HG03342 (cell line): ENCODE measurements around the gene ZNF407.
A peak's percentile ranks its signal among the peaks of the same experiment; 100 is the strongest.
"Not testable (repeated sequence)": the region's sequence is repeated elsewhere in the genome, so short reads cannot be mapped to it uniquely, and the experiment has no call there.

Experiments used
- ATAC-seq: cut with Tn5 transposase; IDR thresholded peaks from one replicate; pipeline ENCODE4 v1.9.1; 2021; ENCODE audit warnings: mild to moderate bottlenecking, moderate library complexity; ENCODE audit not compliant: unreplicated experiment

The ZNF407 gene

DNA sequence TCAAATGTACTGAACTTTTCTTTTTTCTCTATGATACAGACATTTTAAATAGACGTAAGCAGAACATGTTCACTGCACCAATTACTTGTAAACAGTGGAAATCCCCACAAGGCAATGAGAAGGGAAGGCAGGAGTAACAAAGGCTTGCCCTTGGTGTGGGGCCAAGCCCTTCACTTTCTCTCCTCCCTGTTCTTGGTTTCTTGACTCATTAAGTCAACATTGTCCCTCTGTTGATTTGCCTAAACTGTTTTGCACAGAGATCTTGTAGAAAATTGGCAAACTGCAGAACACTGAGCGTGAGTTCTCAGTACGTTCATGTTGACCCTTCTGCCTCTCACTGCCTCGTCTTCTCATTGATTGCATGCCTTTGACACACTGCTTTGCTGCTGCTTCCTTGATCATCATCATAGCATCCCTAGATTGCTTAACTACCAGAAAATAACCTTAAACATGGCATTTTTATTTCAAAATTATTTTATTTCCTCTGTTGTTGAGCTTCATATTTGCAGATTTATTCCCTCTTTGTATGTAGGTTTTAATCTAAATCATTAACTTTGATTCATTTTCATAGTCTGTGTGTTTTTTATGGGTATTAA is 353.6 kb downstream of the ZNF407 start:
- ATAC-seq: peak; percentile 73

DNA sequence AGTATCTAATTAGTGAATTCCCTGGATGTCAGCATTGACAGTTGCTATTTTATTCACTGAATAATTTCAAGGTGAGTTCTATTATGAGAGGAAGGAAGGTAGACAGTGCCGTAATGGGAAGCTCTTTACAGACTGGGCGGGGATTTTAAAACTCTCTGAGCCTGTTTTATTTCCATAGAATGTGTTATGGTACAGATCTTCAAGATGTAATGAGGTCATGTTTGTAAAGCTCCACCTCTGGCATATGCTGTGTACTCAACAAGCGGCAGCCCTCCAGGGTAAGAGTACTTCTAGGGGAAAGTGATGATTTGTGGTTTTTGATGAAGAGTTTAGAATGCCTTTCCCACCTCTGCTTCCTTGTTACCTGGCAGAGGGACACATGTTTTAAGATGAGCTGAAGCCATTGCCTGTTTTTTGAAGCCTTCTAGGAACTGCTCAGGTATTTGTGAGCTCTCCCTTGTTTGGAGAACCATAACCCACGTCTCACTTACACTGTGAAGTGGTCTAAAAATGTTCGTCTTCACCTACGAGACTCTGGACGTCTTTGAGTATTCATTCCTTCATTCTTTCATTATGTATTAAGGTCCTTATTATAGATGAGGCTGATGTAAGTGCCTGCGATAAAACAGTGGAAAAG is 360.0 kb downstream of the ZNF407 start:
- ATAC-seq: no peak

DNA sequence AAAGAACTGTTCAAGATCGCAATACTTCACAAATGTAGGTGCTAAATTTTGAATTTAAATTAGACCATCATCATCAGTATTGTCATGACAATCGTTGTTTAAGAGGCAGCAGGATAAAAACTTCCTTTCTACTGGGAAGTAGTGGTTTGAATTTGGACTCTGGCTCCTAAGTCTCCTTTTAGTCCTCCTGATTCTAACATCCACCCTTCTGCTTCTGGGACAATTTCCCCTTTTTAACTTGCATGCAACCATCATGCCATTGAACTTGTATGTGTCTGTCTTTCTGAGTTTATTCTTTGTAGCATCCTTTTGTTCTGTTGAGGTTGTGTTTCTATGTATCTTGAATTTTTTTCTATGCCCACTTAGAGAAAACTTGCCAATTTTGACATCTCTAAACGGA is 361.5 kb downstream of the ZNF407 start:
- no peak for ATAC-seq

DNA sequence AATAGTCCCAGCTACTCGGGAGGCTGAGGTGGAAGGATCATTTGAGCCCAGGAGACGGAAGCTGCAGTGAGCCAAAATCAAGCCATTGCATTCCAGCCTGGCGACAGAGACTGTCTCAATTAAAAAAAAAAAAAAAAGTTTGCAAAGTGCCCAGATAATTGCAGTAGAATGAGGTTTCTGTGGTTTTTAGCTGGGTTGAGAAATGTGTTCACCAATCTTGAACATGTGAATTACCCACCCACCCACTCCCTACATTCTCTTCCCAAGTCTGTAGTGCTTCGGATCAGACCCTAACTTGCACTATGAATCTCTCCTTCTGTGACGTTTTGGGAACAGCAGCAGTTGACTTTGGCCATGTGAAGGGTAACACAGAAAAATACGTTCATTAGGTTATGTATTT is 363.9 kb downstream of the ZNF407 start:
- ATAC-seq: no peak

DNA sequence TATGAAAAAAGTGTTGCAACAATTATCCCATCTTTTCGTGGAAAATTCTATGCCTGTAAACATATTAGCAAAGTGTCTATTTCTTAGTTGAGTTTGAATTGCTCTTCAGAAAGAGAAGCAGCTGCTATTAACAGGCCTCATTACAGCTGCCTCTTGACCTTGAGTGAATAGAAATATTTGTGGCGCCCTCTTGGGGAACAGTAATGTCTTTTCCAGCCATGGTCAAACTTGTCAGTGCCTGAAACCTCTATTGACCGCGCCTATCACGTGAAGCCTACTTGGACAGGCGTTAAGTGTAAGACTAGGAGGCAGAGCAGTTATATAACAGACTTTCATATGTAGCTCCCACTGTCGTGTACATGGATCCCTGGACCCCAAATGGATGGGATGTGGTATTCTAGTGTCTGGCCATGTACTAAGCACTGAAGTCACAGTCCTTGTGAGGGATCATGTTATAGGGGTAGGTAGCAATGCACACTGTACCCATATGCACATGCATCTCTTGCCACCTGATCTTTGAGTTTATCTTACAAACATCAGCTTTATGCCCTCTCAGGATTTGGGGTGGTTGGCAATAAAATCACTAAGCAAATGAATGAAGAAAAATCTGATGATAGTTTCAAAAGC is 366.3 kb downstream of the ZNF407 start:
- ATAC-seq: peak; percentile 70

DNA sequence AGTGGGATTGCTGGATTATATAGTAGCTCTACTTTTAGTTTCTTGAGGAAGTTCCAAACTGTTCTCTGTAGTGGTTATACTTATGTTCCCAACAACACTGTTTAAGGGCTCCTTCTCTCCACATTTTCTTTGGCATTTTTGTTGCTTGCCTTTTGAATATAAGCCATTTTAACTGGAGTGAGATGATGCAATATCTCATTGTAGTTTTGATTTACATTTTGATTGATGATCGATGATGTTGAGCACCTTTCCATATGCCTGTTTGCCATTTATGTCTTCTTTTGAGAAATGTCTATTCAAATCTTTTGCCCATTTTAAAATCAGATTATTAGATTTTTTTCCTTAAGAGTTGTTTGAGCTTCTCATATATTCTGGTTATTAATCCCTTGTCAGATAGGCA is 368.0 kb downstream of the ZNF407 start:
- ATAC-seq: no peak

DNA sequence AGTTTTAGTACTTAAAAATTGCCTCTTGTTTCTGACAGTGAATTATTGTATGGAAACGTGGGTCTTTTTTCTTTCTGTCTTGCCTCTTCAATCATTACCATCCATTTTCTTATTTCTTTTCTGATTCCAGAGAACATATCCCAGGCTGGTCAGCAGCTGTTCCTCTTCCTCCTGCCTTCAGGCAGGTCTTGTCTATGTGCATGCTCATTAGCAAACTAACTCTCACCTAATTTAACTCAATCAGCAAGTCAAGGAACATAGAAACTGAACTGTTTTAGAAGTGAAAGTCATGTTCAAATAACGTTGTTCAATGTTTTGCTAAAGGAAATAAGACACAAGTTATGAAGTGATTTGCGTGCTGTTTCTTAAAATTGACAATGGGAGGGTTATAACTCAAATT is 369.8 kb downstream of the ZNF407 start:
- no peak for ATAC-seq

DNA sequence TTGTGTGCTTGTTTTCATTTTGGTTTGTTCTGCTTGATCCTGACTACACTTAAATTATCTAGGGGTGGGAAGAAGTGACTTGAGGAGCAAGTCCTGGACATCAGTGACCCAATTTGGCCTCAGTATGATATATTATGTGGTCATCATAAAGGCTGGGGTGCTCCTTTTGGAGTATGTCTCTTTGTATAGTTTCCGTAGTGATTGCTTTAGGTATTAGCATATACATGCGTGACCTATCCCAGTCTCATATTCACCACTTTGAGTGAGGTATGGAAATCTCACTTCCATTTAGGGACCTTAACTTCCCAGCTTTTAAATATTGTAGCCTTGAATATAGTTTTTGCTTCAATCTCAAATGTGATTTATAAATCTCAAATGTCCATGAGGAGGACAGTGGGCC is 370.3 kb downstream of the ZNF407 start:
- ATAC-seq: no peak

DNA sequence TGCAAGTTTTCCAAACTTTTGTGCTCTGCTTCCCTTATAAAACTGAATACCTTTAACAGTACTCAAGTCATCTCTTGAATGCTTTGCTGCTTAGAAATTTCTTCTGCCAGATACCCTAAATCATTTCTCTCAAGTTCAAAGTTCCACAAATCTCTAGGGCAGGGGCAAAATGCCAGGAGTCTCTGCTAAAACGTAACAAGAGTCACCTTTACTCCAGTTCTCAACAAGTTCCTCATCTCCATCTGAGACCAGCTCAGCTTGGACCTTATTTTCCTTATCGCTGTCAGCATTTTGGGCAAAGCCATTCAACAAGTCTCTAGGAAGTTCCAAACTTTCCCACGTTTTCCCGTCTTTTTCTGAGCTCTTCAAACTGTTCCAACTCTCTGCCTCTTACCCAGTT is 373.7 kb downstream of the ZNF407 start:
- not testable (repeated sequence) for ATAC-seq

DNA sequence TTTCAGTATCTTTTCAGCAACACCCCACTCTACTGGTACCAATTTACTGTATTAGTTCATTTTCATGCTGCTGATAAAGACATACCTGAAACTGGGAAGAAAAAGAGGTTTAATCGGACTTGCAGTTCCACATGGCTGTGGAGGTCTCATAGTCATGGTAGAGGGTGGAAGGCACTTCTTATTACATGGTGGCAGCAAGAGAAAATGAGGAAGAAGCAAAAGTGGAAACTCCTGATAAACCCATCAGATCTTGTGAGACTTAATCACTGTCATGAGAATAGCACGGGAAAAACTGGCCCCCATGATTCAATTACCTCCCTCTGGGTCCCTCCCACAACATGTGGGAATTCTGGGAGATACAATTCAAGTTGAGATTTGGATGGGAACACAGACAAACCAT is 374.1 kb downstream of the ZNF407 start:
- ATAC-seq: not testable (repeated sequence)

DNA sequence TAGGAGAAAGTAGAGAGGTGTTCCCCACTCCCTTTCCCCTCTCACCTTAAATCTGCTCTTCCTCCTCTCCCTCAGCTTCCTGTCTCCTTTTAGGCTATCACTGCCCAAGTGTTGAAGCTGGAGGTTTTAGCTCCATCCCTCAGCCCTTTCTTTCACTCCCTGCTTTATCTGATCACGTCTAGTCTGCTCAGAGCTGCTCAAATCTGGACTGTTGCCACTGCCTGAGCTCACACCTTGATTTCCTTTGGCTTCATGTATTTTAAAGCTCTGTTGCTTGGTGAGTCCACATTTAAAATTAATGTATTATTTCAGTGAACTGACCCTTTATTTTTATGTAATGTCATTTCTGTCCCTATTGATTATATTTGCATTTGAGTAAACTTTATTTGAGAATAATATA is 374.7 kb downstream of the ZNF407 start:
- ATAC-seq: no peak

DNA sequence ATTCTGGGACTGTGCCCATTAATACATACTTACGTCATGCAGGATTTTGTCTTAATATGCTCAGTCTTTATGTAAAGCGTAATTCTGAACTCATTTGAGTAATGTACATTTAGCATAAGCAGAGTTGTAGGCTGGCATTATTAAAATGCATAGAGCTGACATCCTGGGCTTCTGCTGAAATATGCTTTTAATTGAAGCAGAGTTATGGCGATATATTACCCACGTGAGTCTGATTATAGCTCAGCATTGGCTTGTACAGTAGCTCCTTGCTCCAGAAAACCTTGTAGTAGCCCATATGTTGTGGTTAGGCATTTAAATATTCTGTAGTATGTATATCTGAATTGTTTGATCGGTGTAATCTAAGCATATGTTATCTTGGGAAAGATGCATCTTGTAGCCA is 377.3 kb downstream of the ZNF407 start:
- ATAC-seq: no peak

DNA sequence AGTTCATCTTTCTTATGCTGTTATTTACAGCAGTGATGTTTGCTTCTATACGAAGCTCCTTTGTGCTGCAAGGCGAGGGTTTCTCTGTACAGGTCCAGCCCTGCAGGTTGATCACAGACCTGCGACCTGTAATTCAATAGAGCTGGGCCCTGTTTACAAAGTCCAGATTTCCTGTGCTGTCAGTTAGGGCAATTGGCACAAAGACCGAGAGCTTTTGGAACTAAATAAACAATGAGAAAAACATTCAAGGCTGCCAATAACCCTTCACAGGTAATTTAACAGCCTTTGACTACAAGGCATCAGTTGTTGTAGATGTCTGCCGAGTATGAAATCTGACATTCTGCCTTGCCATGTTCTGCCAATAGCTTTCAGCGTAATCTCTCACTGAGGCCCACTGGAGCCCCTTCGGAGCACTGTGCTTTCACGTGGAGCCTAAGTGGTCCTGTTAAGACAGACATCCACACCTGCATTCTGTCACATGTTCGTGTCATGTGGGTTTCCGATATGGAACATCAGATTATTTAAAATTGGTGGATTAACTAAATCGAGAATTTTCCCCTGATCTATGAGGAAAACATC is 378.8 kb downstream of the ZNF407 start:
- no peak for ATAC-seq

DNA sequence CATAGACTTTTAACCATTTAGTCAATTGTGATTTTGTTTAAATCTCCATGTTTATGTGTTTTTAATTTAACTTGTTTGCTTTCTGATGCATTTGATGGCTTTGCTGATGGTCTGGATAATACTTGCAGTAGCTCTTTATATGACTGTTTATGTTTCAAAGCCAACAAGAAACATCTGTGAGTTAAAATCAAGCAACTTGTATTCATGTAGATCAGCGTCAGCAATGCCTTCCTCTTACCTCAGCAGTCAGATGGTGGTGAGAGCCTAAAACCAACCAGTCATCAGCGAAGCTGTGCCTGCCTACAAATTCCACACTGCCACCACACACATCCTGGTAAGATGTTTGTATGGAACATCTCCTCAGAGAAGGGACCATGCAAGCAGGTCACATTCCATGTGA is 379.4 kb downstream of the ZNF407 start:
- ATAC-seq: no peak

DNA sequence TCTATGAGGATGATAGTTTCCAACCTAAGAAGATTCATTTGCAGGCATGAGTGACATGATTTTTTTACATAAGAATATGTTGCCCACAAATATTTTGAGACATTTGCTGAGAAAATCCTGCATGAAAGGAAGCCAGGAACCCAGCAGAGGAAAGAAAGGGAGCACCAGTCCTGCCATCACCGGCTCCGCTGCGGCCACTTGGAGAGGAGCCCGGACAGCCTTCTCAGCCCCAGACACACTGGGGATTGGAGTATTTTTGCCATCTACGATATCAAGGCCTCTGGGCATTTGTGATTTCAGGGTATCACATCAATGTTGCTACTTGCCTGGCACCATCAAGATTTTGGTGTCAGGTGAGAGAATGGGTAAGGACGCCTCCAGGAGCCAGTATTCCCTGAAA is 383.0 kb downstream of the ZNF407 start:
- no peak for ATAC-seq

DNA sequence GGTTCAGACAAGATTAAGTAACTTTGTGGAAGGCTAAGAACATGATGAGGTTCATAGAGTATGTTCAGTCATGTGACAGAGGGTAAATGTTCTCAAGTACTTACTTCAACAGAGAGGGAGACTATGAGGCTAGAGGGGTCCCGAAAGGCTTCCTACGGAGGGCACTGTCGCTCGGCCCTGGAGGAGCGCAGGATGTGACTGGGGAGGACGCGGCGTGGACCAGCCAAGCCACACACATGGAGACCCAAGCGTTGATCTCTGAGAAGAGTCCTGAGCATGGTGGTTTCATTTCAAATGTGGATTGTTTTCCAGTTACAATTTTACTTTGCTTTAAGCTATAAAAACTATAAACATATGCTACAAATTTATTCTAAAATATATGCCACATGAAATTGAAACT is 383.8 kb downstream of the ZNF407 start:
- no peak for ATAC-seq

DNA sequence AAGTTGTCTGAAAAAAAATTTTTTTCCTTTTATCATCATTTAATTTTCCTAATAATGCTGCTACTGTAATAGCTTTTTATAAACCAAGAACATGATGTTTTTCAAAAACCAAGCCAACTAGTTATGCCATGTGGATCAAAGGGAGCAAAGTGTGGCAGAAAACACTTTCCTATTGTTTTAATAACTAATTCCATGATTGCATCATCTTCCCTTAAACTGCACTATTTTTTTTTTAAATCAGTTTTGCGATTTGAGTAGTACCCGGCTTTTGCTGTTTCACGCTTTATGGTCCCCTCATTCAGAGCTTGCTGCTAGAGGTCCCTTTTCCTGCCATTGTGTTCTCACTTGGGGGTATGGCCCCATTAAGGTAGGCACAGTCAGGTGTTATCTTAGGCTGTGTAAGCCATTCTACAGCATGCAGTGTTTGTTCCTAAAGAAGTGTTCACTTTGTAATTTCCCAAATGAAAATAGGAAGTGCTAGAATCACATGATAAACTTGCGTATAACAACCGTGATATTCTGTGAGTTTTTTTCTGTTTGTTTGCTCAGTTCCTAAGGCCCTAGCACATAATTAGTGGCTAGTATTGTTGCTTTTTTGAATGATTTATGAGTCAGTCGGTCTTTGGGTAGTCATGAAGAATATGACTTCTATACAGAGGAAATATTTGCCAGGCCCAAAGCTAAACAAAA is 385.4 kb downstream of the ZNF407 start:
- no peak for ATAC-seq

DNA sequence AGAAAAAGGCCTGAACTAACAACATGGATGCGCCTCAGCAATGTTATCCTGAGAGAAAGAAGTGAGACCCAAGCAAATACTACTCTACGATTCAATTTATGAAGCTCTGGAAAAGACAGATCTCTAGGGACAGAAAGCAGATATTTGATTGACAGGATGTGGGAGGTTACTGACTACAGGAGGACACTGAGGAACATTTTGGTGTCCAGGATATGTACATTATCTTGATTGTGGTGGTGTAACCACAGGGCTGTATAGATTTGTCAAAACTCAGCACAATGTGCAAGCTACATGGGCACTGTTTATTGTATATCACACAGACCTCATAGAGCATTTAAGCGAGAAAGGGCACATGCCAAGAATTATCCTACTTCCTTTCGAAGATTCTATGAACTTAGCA is 391.5 kb downstream of the ZNF407 start:
- no peak for ATAC-seq

DNA sequence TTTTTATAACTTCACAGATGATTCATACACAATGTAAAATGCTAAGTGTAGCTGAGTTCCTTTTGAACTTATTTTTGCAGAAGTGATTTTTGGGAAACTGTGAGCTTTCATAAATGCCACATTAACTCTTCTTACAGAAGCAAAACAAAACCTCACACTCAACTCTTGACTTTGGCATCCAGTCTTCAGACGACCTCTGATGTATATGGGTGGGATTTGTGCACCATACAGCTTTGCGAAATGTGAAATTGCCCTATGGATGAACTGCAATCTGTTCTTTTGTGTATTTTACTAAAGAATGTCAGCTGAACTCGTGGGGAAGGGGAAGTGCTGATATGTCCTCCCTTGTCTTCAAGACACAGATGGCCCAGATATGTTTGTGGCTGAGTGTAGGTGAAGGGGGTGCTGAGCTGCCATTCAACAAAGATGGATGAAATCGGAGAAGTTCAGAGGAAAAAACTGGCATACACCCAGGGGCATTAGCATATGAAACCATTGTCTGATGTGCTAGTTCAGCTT is 393.0 kb downstream of the ZNF407 start:
- ATAC-seq: no peak

DNA sequence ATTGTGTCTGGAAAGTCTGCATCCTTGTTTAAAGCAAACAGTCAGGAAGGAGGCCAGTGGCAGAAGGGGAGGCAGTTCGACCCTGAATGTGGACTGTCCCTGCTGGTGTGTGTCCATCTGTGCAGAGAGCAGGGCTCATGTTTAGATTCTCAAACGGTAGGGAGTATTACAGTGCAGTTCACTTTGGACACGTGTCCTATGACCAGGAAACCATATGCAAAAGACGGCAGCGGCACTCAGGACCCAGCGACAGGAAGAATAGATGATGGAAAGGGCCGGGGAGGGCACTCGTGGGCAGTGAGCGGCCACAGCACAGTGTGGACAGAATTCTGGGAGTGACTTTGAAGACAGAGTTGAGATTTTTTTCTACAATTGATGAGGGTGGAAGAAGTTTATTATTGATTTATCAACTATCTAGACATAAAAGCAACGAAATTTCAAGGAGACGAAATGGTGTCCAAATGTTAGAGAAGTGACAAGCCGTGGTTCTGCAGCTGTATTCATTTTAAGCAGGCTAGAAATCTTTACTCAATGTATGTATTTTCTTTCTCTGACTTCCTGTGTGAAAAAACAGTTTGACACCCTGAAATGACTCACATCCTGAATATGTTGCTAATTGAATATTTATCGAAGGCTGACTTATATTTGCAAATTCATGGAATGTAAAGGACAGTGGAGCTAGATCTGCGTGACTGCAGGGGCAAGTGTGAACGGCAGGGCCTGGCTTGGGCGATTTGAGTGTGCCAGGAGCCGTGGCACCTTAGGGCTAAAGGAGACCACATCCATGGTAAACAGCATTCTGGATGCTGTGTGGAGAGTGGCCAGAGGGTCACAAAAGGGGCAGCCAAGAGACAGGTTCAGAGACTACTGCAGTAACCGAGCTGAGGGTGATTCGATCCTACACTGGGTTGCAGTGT is 397.1 kb downstream of the ZNF407 start:
- peak; percentile 65 for ATAC-seq

DNA sequence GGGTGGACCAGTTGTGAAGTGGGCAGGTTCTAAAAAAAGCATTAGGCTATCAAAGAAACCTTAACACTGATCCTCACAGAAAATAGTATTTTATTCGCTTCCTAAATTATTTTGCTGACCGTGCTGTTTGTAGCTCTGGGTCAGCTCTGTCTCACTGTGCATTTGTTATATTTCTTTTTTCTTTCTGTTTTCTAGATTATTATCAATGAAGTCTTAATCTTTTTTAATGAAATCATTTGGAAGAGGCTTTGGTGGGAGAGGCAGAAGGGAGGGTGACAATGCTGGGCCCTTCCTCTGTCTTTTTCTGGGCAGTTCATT is 397.7 kb downstream of the ZNF407 start:
- no peak for ATAC-seq
